Fibroblast of lung (primary cell): ENCODE measurements around the gene MAP3K3. TPM values are rescaled to one million over a fixed set of nuclear protein-coding genes. Genes with fewer than 3 reads are reported as not detected.

ENCODE experiments used
- DNase-seq, 2 donors: peaks; one replicate each; pipeline versions ENCODE4 v3.0.0 to v3.0.0-alpha.2; 2010; ENCODE audit warnings: low read depth in 2 of 2
- H2AFZ ChIP-seq: 2 replicates; pipeline ENCODE4 v1.5.1; 2012; ENCODE audit warnings: low read length, control low read depth, inconsistent platforms
- H3K27ac ChIP-seq: 2 replicates; pipeline ENCODE4 v1.5.1; 2011; ENCODE audit warnings: low read length, control low read depth; ENCODE audit not compliant: insufficient read depth
- H3K27me3 ChIP-seq: 2 replicates; pipeline ENCODE4 v1.5.1; 2011; ENCODE audit warnings: mild to moderate bottlenecking, low read length; ENCODE audit not compliant: control insufficient read depth, insufficient read depth
- H3K36me3 ChIP-seq: 2 replicates; pipeline ENCODE4 v1.5.1; 2011; ENCODE audit warnings: low read length; ENCODE audit not compliant: control insufficient read depth, insufficient read depth
- H3K4me1 ChIP-seq: 2 replicates; pipeline ENCODE4 v1.5.1; 2011; ENCODE audit warnings: low read length; ENCODE audit not compliant: control insufficient read depth, insufficient read depth; ENCODE audit errors: extremely low read depth
- H3K4me2 ChIP-seq: 2 replicates; pipeline ENCODE4 v1.5.1; 2011; ENCODE audit warnings: low read length, control low read depth; ENCODE audit not compliant: insufficient read depth; ENCODE audit errors: extremely low read depth
- H3K4me3 ChIP-seq, 4 experiments: fragments of 200-600 bp in 1 of 4; sonication (generic) in 1 of 4; replicated peaks in 1 of 4; 2 replicates each; pipeline ENCODE4 v1.5.1; 2011 to 2016; ENCODE audit warnings: low read length in 4 of 4, low read depth in 3 of 4, mild to moderate bottlenecking in 3 of 4, control low read depth in 2 of 4, inconsistent platforms in 1 of 4, mixed read lengths in 1 of 4; ENCODE audit not compliant: insufficient read depth in 1 of 4; ENCODE audit errors: control extremely low read depth in 1 of 4
- H3K79me2 ChIP-seq: 2 replicates; pipeline ENCODE4 v1.5.1; 2012; ENCODE audit warnings: mild to moderate bottlenecking, low read length, inconsistent platforms; ENCODE audit not compliant: control insufficient read depth, insufficient read depth
- H3K9ac ChIP-seq: 2 replicates; pipeline ENCODE4 v1.5.1; 2011; ENCODE audit warnings: mild to moderate bottlenecking, low read length, control low read depth; ENCODE audit not compliant: insufficient read depth
- H3K9me3 ChIP-seq: 2 replicates; pipeline ENCODE4 v1.5.1; 2012; ENCODE audit warnings: low read depth, low read length; ENCODE audit not compliant: control insufficient read depth, insufficient read depth
- H4K20me1 ChIP-seq: 2 replicates; pipeline ENCODE4 v1.5.1; 2011; ENCODE audit warnings: low read length; ENCODE audit not compliant: control insufficient read depth, insufficient read depth; ENCODE audit errors: extremely low read depth
- EZH2 ChIP-seq: IDR thresholded peaks from 2 replicates; pipeline ENCODE4 v1.5.1; 2012; ENCODE audit warnings: low read length, control low read depth, mild to moderate bottlenecking; ENCODE audit errors: missing control alignments
- polyA minus RNA-seq: library from RNA; depleted of rRNA, polyadenylated mRNA; stranded (reverse); fragments of >200 nt; gene quantifications from 2 replicates; pipeline ENCODE4 v1.2.3, GENCODE V29; 2011; ENCODE audit warnings: low replicate concordance
- polyA plus RNA-seq, 2 donors: library from polyadenylated mRNA; depleted of rRNA in 1 of 2; stranded (reverse) in 1 of 2; unstranded in 1 of 2; fragments of >200 nt; gene quantifications; 2 replicates each; pipeline ENCODE4 v1.2.1, GENCODE V29; 2011 to 2012; ENCODE audit warnings: missing spikeins in 1 of 2
- total RNA-seq: library from RNA; depleted of rRNA; stranded (reverse); fragments of >200 nt; gene quantifications from 2 replicates; pipeline ENCODE4 v1.2.1, GENCODE V29; 2014
- TF ChIP-seq, protein P1 (sequence below), 2 donors: IDR thresholded peaks in 1 of 2; conservative IDR thresholded peaks in 1 of 2; 1 replicate in 1 of 2; 2 replicates in 1 of 2; pipeline ENCODE4 v1.5.1; 2011 to 2012; ENCODE audit warnings: low read length in 2 of 2, control low read depth in 1 of 2, inconsistent platforms in 1 of 2, low read depth in 1 of 2, mild to moderate bottlenecking in 1 of 2

The MAP3K3 gene
- total RNA-seq: 21.6 and 32.0 TPM in 2 replicates
- 13.8 and 14.3 TPM in 2 replicates for polyA plus RNA-seq
- polyA plus RNA-seq (2012): 17.0 and 17.9 TPM in 2 replicates
- 38.1 and 65.7 TPM in 2 replicates for polyA minus RNA-seq

DNA sequence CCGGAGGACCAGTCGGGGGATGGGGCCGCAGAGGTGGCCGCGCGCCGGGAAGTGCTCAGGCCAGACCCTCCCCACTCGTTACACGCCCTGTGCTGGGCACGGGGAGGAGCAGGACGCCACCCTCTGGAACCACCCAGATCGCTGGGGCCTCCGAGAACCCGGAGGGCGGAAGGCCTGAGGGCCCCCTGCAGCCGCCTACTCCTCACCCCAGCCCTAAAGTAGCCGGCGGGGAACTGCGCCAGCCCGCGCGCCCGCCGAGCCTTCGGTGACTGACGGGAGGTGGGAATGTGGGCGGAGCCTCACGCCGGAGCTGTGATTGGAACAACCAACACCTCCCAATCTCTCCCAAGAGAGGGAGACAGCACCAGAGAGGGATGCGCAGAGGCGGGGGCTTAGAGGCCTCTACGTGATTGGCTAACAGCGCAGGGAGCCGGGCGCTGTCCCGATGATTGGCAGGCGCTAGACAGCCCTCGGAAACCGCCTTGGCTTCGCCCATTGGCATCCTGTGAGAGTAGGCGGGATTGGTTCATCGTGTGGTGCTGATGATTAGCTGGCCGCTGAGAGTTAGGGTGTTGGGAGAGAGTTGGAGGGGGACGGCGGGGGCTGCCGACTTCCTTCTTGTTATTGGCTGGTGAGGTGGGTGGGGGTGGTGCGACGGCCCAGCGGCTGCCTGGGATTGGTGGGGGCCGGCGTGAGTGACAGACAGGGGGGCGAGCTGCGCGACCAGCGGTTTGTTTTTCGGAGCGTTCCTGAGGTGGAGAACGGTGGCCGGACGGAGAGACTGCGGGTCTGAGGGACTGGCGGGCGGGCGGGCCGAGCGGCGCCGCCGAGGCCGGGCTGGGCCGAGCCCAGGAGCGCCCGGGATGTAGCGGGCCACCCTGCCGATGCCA, at the start of gene MAP3K3:
Gene MAP3K3, plus strand, starts transcription at position 734 of the 890 bp plus-strand sequence. CDS start 343 bp downstream, outside the sequence.
- Histone ChIP-seq H2AFZ (peak within 1 kb of the TSS; percentile 77), H4K20me1 (no peaks in the 10 kb centered on the region), H3K4me3 (peak within 1 kb of the TSS; percentile 75 to 88 (median 78)), H3K4me2 (peak within 1 kb of the TSS; percentile 76), H3K36me3 (no peaks in the 10 kb centered on the region), H3K9me3 (no peaks in the 10 kb centered on the region), H3K4me1 (no peaks in the 10 kb centered on the region), H3K27me3 (no peaks in the 10 kb centered on the region), H3K9ac (peak within 1 kb of the TSS; percentile 69), H3K27ac (peak within 1 kb of the TSS; percentile 45), H3K79me2 (peaks cover 36% of the 10 kb centered on the region)
- peak; percentile 100 for DNase-seq
- TF ChIP-seq, protein P1, sequence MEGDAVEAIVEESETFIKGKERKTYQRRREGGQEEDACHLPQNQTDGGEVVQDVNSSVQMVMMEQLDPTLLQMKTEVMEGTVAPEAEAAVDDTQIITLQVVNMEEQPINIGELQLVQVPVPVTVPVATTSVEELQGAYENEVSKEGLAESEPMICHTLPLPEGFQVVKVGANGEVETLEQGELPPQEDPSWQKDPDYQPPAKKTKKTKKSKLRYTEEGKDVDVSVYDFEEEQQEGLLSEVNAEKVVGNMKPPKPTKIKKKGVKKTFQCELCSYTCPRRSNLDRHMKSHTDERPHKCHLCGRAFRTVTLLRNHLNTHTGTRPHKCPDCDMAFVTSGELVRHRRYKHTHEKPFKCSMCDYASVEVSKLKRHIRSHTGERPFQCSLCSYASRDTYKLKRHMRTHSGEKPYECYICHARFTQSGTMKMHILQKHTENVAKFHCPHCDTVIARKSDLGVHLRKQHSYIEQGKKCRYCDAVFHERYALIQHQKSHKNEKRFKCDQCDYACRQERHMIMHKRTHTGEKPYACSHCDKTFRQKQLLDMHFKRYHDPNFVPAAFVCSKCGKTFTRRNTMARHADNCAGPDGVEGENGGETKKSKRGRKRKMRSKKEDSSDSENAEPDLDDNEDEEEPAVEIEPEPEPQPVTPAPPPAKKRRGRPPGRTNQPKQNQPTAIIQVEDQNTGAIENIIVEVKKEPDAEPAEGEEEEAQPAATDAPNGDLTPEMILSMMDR (conservative IDR thresholded peaks at IDR 0.05 in 1 of 2, IDR thresholded peaks at IDR 0.05 in 1 of 2; ENCODE audit: low read depth in 1 of 2, low read length in 2 of 2): peak; percentile 17 to 20
- no peak for TF ChIP-seq EZH2

DNA sequence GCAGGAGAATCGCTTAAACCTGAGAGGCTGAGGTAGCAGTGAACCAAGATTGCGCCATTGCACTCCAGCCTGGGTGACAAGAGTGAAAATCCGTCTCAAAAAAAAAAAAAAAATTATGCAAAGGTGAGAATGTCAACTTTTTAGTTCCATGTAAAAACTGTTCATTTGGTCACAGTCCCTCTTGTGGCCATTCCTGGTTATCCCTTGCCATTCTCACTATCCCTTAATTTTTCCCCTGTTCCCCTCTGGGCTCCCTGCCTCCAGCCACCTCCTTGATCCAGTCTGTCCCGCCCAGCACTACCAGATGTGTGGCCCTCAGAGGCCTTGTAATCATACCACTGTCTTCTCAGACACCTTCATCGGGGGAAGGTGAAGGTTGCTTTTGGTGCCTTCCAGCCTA, 48.6 kb upstream of the MAP3K3 start:
- no peaks in the 10 kb centered on the region for H4K20me1 ChIP-seq
- peaks cover 7% of the 10 kb centered on the region for H3K4me1 ChIP-seq
- peaks cover 44% of the 10 kb centered on the region for H3K79me2 ChIP-seq
- H2AFZ ChIP-seq: no peak overlapping the region
- H3K27me3 ChIP-seq: no peaks in the 10 kb centered on the region
- H3K4me3 ChIP-seq: no peak overlapping the region
- H3K4me2 ChIP-seq: no peak overlapping the region
- H3K9me3 ChIP-seq: no peaks in the 10 kb centered on the region
- no peak overlapping the region for H3K27ac ChIP-seq
- no peak for DNase-seq
- H3K36me3 ChIP-seq: peaks cover 2% of the 10 kb centered on the region
- no peak overlapping the region for H3K9ac ChIP-seq
- TF ChIP-seq EZH2: no peak
- TF ChIP-seq, protein P1 (conservative IDR thresholded peaks at IDR 0.05 in 1 of 2, IDR thresholded peaks at IDR 0.05 in 1 of 2; ENCODE audit: low read depth in 1 of 2, low read length in 2 of 2): peak; percentile 20 to 41

DNA sequence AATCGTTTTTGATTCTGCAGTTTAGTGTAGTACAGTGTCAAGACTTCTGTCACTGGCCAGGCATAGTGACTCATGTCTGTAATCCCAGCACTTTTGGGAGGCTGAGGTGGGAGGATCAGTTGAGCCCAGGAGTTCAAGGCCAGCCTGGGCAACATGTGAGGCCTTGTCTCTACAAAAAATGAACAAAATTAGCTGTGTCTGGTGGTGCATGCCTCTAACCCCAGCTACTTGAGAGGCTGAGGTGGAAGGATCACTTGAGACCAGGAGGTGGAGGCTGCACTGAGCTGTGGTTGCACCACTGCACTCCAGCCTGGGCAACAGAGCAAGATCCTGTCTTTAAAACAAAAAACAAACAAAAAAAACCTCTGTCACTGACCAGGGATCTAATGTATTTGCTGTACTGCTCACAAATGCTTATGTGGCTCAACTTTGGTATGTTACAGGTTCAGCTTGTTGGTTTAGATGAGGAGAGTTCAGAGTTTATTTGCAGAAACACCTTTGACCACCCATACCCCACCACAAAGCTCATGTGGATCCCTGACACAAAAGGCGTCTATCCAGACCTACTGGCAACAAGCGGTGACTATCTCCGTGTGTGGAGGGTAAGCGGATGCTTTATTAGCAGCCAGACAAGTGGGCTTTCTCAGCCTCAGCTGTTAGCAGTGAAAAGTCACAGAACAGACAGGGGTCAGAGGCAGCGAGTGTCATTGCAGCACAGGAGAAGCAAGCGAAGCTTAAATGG, 44.0 kb upstream of the MAP3K3 start:
- peaks cover 12% of the 10 kb centered on the region for H3K36me3 ChIP-seq
- H3K4me1 ChIP-seq: no peaks in the 10 kb centered on the region
- DNase-seq: no peak
- H3K27ac ChIP-seq: no peak overlapping the region
- H3K79me2 ChIP-seq: peaks cover 27% of the 10 kb centered on the region
- H3K4me3 ChIP-seq: no peak overlapping the region
- TF ChIP-seq, protein P1 (conservative IDR thresholded peaks at IDR 0.05 in 1 of 2, IDR thresholded peaks at IDR 0.05 in 1 of 2; ENCODE audit: low read depth in 1 of 2, low read length in 2 of 2): no peak
- TF ChIP-seq EZH2: no peak
- H4K20me1 ChIP-seq: no peaks in the 10 kb centered on the region
- no peak overlapping the region for H2AFZ ChIP-seq
- no peak overlapping the region for H3K9ac ChIP-seq
- H3K4me2 ChIP-seq: no peak overlapping the region
- no peaks in the 10 kb centered on the region for H3K9me3 ChIP-seq
- no peaks in the 10 kb centered on the region for H3K27me3 ChIP-seq
